ENCODE measurements around the gene PVRIG. TPM values are rescaled to one million over a fixed set of nuclear protein-coding genes. Genes with fewer than 3 reads are reported as not detected.
"Not testable (repeated sequence)": the region's sequence is repeated elsewhere in the genome, so short reads cannot be mapped to it uniquely, and the experiment has no call there.

Gene PVRIG
- total RNA-seq, 2 experiments from 2014 or later = 33.4 to 34.5 TPM

- no peak overlapping the region for H3K4me3 Mint-ChIP-seq
- H3K4me1 Mint-ChIP-seq = peaks cover 77% of the 10 kb centered on the region
- H3K27me3 Mint-ChIP-seq = no peaks in the 10 kb centered on the region
- no peak for DNase-seq
- peaks cover 7% of the 10 kb centered on the region for H3K36me3 Mint-ChIP-seq
- no peak overlapping the region for H3K27ac Mint-ChIP-seq
- no peaks in the 10 kb centered on the region for H3K9me3 Mint-ChIP-seq
Observed at GRCh38 chr7:100212631-100213286, 7.0 kb upstream of the PVRIG start.

DNA sequence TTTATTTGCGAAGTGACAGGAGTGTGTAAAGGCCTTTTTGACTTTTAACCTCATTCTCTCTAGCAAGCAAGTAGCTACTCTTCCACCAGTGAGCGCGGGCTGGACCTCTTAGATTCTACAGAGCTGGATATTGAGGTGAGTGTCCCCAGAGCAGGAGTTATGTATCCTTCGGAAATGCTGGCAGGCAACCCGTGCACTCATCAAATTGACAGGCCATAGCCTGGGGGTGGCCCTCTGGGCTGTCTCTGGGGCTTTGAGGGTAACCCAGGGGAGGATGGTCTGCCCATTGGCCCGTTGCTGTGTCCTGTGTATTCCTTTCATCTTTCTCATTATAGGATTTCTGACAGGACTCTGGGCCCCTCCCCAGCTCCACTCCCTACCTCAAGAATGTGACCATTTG is 6.1 kb upstream of the PVRIG start:
- H3K4me3 Mint-ChIP-seq = no peak overlapping the region
- DNase-seq = no peak
- H3K36me3 Mint-ChIP-seq = peaks cover 7% of the 10 kb centered on the region
- H3K4me1 Mint-ChIP-seq = peaks cover 74% of the 10 kb centered on the region
- no peaks in the 10 kb centered on the region for H3K9me3 Mint-ChIP-seq
- peak overlapping the region; percentile 12 for H3K27ac Mint-ChIP-seq
- no peaks in the 10 kb centered on the region for H3K27me3 Mint-ChIP-seq

DNA sequence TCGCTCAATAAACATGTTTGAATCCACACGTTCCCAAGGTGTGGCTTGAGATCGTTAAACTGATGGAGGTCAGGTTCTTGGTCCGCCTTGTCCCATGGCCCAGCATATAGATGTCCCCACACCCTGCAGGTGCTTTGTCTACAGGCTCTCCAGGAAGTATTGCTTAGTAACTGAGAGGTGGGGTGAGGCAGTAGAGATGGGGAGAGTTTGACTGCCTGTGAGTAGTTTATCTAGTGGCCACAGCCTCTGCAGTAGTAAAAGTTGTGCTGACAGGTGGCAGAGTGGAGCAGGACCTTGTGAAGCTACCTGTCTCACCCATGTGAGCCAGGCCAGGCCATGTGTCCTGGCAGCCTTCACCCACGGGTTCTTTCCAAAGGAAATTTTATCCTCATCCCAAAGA is 5.4 kb upstream of the PVRIG start:
- not testable (repeated sequence) for H3K36me3 Mint-ChIP-seq, DNase-seq, H3K9me3 Mint-ChIP-seq, H3K4me3 Mint-ChIP-seq, H3K27me3 Mint-ChIP-seq
- Mint-ChIP-seq H3K27ac (peak overlapping the region; percentile 14), H3K4me1 (peaks cover 74% of the 10 kb centered on the region)

- peaks cover 61% of the 10 kb centered on the region for H3K4me1 Mint-ChIP-seq
- no peaks in the 10 kb centered on the region for H3K27me3 Mint-ChIP-seq
- H3K36me3 Mint-ChIP-seq = peaks cover 16% of the 10 kb centered on the region
- no peaks in the 10 kb centered on the region for H3K9me3 Mint-ChIP-seq
- H3K4me3 Mint-ChIP-seq = no peak overlapping the region
- DNase-seq = no peak
- H3K27ac Mint-ChIP-seq = no peak overlapping the region
Observed at GRCh38 chr7:100215895-100216294, 3.9 kb upstream of the PVRIG start.

DNA sequence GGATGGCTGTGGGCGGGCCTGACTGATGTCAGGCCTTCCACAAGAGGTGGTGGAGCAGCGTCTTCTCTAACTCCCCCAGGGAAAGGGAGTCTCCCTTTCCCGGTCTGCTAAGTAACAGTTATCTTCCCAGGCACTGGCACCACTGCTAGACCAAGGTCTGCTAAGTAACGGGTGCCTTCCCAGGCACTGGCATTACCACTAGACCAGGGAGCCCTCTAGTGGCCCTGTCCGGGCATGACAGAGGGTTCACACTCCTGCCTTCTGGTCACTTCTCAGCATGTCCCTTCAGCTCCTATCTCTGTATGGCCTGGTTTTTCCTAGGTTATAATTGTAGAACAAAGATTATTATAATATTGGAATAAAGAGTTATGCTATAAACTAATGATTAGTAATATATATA is 1.8 kb upstream of the PVRIG start:
- H3K36me3 Mint-ChIP-seq = peaks cover 33% of the 10 kb centered on the region
- peak; percentile 77 for DNase-seq
- not testable (repeated sequence) for H3K27ac Mint-ChIP-seq, H3K27me3 Mint-ChIP-seq, H3K9me3 Mint-ChIP-seq, H3K4me3 Mint-ChIP-seq
- peaks cover 56% of the 10 kb centered on the region for H3K4me1 Mint-ChIP-seq

DNA sequence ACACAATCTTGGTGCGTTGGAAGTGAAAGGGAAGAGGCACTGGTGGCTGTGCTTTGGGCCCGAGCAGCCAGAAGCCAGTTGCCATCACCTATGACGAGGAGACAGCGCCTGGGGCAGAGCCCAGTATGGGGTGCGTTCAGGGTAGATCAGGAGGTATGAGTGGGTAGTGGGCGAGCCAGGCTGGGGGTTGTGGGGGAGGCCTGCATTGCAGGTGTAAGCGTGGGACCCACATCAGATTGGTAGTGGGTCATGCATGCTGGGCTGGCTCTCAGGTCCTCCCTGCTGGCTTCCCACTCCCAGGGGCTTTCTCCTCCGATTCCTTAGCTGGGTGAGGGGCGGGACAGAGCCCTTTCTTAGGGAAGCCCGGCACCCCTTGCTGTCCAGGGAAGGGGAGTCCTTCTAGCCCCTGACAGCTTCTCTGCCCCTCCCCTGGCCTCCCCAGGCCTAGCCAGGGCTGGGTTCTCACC is 445 bp upstream of the PVRIG start:
- peaks cover 56% of the 10 kb centered on the region for H3K4me1 Mint-ChIP-seq
- peak; percentile 30 for DNase-seq
- no peaks in the 10 kb centered on the region for H3K27me3 Mint-ChIP-seq
- H3K4me3 Mint-ChIP-seq = peak overlapping the region; percentile 89
- no peaks in the 10 kb centered on the region for H3K9me3 Mint-ChIP-seq
- peak overlapping the region; percentile 99 for H3K27ac Mint-ChIP-seq
- peaks cover 47% of the 10 kb centered on the region for H3K36me3 Mint-ChIP-seq

- DNase-seq = peak; percentile 15
- peak overlapping the region; percentile 89 for H3K4me3 Mint-ChIP-seq
- H3K27ac Mint-ChIP-seq = peak overlapping the region; percentile 99
- peaks cover 51% of the 10 kb centered on the region for H3K4me1 Mint-ChIP-seq
- H3K36me3 Mint-ChIP-seq = peaks cover 57% of the 10 kb centered on the region
- no peaks in the 10 kb centered on the region for H3K9me3 Mint-ChIP-seq
- H3K27me3 Mint-ChIP-seq = no peaks in the 10 kb centered on the region
Observed at GRCh38 chr7:100220586-100221230, 959 bp downstream of the PVRIG start.

- Mint-ChIP-seq H3K4me1 (peaks cover 50% of the 10 kb centered on the region), H3K4me3 (peak overlapping the region; percentile 89), H3K9me3 (no peaks in the 10 kb centered on the region), H3K36me3 (peaks cover 59% of the 10 kb centered on the region), H3K27me3 (no peaks in the 10 kb centered on the region), H3K27ac (peak overlapping the region; percentile 99)
- DNase-seq = peak; percentile 82
Observed at GRCh38 chr7:100221231-100221718, 1.5 kb downstream of the PVRIG start.

- H3K4me3 Mint-ChIP-seq = peak overlapping the region; percentile 89
- H3K27ac Mint-ChIP-seq = peak overlapping the region; percentile 99
- peak; percentile 38 for DNase-seq
- no peaks in the 10 kb centered on the region for H3K9me3 Mint-ChIP-seq
- H3K4me1 Mint-ChIP-seq = peaks cover 44% of the 10 kb centered on the region
- no peaks in the 10 kb centered on the region for H3K27me3 Mint-ChIP-seq
- peaks cover 60% of the 10 kb centered on the region for H3K36me3 Mint-ChIP-seq
Observed at GRCh38 chr7:100221767-100222444, 2.2 kb downstream of the PVRIG start.

GRCh38 chr7:100222445-100223132 is 2.8 kb downstream of the PVRIG start:
- H3K27me3 Mint-ChIP-seq = no peaks in the 10 kb centered on the region
- H3K4me1 Mint-ChIP-seq = peaks cover 38% of the 10 kb centered on the region
- no peaks in the 10 kb centered on the region for H3K9me3 Mint-ChIP-seq
- no peak for DNase-seq
- peak overlapping the region; percentile 89 for H3K4me3 Mint-ChIP-seq
- H3K27ac Mint-ChIP-seq = peak overlapping the region; percentile 99
- peaks cover 60% of the 10 kb centered on the region for H3K36me3 Mint-ChIP-seq

GRCh38 chr7:100223376-100223927 is 3.7 kb downstream of the PVRIG start:
- H3K36me3 Mint-ChIP-seq = peaks cover 60% of the 10 kb centered on the region

GRCh38 chr7:100224891-100225290 is 5.1 kb downstream of the PVRIG start:
- H3K27ac Mint-ChIP-seq = peak overlapping the region; percentile 99

More at GRCh38 chr7:100223376-100223927, 3.7 kb downstream of the PVRIG start:
- Mint-ChIP-seq H3K4me3 (peak overlapping the region; percentile 89), H3K4me1 (peaks cover 38% of the 10 kb centered on the region), H3K27ac (peak overlapping the region; percentile 99)
- H3K27me3 Mint-ChIP-seq, DNase-seq, H3K9me3 Mint-ChIP-seq: not testable (repeated sequence)

GRCh38 chr7:100234660-100235317 is 15.0 kb downstream of the PVRIG start:
- peak; percentile 25 for DNase-seq
- H3K27ac Mint-ChIP-seq = peak overlapping the region; percentile 65
- H3K4me3 Mint-ChIP-seq, H3K27me3 Mint-ChIP-seq: not testable (repeated sequence)
- H3K9me3 Mint-ChIP-seq = peaks cover 11% of the 10 kb centered on the region
- peaks cover 33% of the 10 kb centered on the region for H3K36me3 Mint-ChIP-seq
- H3K4me1 Mint-ChIP-seq = peaks cover 27% of the 10 kb centered on the region

More at GRCh38 chr7:100224891-100225290, 5.1 kb downstream of the PVRIG start:
- Mint-ChIP-seq H3K36me3 (peaks cover 56% of the 10 kb centered on the region), H3K4me3 (peak overlapping the region; percentile 89), H3K4me1 (peaks cover 36% of the 10 kb centered on the region)
- not testable (repeated sequence) for DNase-seq, H3K27me3 Mint-ChIP-seq, H3K9me3 Mint-ChIP-seq

DNA sequence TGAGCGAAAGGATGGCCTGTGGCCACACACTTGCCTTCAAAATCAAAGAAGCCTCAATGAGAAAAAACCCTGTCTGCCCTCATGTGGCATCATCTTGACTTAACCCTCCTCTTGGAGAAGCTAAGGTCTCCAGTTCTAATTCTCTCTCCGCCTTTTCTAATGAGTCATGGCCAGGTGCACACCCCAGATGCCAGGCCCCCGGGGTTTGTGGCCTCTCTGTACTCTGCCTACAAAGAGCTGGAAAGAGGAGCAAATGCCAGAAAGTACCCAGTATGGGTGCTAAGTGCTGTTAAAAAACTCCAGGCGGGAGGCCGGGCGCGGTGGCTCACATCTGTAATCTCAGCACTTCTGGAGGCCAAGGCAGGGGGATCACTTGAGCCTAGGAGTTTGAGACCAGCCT is 20.2 kb downstream of the PVRIG start:
- DNase-seq, H3K27me3 Mint-ChIP-seq, H3K36me3 Mint-ChIP-seq, H3K9me3 Mint-ChIP-seq, H3K4me3 Mint-ChIP-seq, H3K27ac Mint-ChIP-seq: not testable (repeated sequence)
- H3K4me1 Mint-ChIP-seq = peaks cover 32% of the 10 kb centered on the region
